GM19035 (cell line): ENCODE data around the gene ACSL1.

Source experiments
- ATAC-seq: cut with Tn5 transposase; IDR thresholded peaks from one replicate; pipeline ENCODE4 v1.9.1; 2021; ENCODE audit not compliant: unreplicated experiment

The ACSL1 gene

DNA sequence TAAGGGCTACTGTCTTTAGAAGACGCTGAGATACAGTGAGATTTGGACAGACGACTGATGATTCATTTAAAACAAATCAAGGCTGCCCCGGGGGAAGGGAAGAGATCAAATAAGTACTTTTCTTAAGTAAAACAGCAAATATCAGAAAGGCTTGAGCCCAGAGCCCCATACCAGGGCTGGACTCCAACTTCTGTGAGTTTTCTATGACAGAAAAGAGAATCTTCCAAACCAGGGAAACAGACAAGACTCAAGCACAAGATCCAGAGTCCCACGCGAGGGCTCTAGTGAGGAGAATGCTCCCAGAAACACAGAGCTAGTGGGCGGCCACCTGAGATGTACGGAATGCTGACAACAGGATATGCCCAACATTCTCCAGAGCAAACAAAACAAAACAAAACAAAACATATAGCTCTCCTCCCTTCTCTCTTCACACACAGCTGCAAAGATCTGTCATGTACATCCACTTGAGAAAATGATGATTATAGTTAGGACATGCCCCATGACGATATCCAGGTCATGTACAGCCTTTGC, 13.1 kb downstream of the ACSL1 start:
- ATAC-seq = no peak

DNA sequence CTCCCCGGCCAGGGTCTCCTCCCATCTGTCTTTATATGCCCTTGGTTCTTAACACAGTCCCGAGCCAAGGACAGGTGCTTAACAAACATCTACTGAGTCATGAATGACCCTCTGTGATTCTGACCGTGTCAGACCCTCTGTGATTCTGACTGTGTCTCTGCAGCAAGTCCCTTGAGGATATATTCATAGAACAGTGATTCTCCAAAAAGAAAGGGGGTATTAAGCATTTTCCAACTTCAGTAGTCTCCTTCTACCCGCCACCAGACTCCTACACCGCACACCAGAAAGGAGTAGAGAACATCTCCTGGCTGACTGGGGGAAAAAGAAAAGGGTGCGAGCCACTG, 13.6 kb downstream of the ACSL1 start:
- ATAC-seq = no peak

DNA sequence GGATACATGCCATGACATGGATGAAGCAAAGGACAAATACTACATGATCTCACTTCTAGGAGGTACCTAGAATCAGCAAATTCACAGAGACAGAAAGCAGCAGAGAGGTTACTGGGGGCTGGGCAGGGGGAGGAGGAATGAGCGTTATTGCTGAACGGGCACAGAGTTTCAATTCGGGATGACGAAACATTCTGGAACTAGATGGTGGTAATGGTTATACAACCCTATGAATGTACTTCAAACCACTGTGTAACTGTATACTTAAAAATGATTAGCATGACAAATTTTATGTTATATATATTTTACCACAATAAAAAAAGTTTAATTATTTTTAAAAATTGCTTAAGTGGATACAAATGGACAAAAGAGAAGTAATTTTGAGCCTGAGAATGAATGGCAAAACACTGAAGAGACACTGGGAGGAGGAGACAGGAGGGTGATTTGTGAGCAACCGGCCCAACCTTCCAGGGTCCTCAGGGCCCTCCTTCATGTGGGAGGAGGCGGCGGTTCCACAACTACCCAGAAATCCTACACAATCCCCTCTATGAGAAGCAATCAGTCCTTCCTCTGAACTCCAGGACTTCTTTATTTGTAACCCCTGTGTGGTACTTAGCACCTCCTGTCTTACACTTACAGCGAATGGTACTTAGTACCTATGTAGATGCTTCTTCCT, 14.1 kb downstream of the ACSL1 start:
- no peak for ATAC-seq

DNA sequence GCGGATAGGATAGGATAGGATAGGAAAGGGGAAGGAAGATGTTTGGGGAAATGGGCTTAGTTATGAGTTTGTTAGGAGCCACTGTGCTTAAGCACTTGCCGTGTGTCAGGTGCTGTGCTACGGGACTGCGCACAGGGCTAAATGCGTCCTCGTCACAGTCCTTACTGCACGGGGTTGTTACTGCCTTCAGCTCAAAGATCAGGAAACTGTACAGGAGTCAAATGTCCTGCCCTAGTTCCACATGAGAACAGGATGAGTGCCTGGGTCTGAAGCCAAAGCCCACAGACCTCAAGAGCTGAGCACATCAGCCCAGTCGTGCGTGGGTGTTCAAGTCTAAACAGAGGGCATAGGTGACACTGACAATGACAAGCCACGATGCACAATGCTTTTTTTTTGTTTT, 15.0 kb downstream of the ACSL1 start:
- no peak for ATAC-seq

DNA sequence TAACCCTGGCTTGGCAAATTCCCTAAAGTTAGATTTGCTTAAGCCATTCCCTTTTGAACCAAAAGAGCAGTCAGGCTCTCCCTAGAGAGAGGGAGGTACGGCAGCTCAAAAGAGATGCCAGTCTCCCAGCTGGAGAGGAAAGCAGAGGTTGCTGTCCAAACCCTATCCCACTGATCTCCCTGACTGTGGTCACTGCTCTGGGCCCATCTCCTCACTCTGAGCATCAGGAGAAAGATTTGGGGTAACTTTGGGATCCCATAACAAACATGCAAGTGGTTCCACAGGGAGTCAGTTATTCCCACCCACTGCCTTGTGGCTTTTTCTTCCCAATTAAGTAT, 17.1 kb downstream of the ACSL1 start:
- ATAC-seq = no peak

DNA sequence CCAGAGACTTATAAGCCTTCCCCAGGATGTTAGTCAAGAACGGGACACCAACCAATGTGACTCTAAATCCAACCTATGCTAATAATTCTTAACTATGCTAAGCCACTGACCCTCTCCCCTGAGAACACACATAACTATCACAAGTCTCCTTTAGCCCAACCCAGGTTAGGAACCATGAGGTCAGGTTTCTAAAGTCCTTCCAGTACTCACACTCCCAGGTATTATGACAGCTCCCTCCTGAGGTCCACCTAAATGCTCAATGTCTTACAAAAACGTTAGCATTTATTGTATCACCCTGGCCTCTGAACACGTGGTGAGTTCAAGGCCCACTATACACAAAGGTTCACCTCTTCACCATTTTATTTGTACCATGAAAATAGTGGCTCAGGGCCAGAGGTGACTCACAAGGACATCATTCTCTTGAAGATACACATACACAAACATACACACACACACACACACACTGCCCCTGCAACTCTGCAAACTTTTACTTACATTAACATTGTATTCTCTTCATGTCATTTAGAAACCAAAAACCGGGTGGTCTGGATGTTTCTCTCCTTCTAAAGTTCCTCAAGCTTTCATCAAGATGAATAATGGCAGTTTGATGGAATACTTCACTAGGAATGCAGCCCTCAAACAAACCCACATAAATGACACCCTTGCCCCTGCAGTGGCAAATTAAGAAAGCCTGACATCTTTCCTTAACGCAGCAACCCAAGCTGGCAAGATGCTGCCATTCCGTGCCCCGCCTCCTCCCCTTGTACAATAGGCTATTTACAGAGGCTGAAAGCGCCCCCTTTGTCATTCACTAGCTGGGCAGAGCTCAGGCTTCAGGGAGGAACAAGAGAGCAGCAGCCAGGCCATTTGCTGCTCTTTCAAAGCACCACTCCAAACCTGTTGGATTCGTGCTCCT, 17.7 kb downstream of the ACSL1 start:
- ATAC-seq = no peak

DNA sequence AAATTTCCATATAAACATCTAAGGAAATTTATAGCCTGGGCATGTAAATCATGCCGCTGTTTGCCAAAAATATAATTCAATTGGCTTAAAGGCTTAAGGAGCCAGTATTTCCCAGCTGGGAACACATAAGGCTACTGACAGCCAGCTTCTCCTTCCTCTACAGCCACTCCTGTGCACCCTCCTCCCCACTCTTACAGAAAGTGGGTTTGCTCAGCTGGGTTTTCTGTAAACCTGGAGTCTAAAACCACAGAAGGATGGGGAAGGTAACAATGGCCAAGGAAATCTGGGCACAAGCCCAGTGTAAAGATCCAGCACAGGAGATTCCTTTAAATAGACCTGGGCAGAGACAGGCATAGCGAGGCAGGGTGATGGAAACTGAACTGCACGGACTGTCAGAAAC, 18.5 kb downstream of the ACSL1 start:
- no peak for ATAC-seq

DNA sequence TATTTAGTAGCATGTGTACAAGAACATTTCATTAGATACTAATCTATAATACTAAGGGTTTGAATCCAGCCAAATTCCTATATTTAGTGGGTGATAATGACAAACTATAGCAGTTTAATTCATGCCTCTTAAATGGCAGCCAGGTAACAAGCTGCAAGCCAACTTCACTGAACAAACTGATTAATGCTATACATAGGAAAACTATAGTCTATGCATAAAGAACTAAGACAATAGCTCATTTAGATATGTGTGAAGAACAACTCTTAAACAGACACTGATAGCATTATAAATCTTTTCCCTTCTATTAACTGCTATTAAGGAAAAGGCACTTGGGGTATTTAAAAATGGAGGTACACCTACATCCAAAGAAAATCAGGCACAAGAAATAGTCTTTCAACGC, 19.1 kb downstream of the ACSL1 start:
- ATAC-seq = no peak

DNA sequence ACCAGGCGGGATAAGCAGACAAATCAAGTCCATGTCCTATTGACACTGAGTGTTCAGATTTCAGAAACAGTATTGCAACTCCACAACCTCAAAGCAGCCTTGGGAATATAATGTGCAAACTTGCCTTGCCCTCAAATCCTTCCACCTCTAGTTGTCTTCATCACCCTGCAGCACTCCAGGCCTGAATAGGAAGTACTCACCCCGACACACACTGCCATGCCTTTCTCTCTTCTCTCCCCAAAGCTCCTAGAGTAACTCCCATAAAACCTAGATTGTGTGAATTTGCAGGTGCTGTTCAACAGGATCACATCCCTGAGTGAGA, 19.6 kb downstream of the ACSL1 start:
- ATAC-seq = no peak

DNA sequence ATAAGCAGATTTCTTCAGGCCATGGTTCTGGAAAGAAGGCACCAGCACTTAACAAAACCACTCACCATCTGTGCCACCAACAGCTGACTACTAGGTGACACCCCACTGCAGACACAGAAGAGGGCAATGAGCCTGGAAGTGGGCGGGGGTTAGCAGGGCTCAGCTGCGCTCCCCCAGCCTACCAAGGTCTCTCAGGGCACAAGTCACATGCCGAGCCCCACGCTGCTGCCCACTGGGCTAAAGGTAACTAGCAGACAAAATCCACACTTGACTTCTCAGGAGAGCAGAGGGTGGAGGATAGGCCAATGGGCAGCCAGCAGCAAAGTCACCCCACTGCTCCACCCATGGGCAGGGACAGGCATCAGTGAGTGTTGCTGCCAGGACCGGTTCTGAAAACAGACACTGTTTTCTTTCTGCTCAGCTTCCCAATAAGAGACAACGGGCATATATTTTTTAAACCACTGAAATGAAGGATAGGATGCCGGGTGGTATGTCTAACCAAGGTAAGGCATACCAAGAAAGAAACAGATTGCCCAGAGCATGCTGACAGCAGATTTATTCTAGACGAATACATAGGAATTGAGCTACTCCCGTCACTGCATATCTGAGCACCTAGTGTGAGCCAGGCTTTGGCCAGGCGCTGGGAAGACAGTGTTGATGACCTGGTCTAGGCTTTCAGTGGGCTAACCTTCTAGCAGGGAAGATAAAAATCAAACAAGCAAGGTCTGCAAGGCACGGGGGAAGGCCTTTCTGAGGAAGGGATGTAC, 20.1 kb downstream of the ACSL1 start:
- peak; percentile 71 for ATAC-seq

DNA sequence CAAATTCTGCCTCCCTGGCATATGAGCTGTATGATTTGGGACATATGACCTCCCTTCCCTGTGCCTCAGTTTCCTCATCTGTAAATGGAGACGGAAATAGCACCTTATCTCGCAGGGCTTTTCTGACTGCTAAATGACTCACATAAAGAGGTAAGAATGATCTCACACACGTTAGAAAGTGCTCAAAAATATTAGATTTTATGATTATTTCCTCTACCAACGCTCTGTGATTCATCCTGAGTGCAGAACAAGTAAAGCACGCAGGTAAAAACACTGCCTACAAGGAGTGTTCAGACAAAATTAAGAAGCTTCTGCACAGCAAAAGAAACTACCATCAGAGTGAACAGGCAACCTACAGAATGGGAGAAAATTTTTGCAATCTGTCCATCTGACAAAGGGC, 21.1 kb downstream of the ACSL1 start:
- no peak for ATAC-seq

DNA sequence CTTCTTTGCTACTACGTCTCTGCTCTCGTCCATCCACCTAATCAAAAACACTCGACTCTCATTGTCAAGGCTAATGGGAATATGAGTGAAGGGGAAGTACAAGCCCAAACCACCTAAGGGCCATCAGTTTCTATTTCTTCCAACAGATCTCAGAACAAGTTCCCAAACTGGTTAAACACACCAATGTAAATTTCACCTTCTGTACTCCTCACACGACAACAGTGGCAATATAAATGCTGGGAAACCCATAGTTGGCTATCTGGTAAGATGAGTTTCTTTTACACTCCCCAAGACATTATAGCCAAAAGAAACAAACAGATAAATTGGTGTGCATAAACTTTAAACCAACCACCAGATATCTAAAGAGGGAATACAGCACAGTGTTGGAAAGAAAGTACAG, 21.9 kb downstream of the ACSL1 start:
- ATAC-seq = no peak

DNA sequence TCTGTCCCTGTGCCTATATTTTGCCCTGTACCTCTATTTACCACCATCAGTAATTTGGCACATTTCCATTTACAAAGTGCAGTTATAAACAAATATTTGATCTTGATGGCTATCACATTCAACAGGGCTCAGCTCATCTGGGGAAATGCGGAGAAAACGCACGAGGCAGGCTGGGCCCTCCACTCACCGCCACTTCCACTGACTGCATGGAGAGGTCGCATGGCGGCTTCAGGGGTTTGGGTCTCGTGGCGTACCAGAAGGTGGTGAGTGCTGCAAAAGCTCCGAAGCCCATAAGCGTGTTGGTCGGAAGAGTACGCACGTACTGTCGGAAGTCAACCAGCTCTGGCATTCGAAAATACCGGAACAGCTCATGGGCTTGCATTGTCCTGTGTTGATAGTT, 22.6 kb downstream of the ACSL1 start:
- ATAC-seq = no peak

DNA sequence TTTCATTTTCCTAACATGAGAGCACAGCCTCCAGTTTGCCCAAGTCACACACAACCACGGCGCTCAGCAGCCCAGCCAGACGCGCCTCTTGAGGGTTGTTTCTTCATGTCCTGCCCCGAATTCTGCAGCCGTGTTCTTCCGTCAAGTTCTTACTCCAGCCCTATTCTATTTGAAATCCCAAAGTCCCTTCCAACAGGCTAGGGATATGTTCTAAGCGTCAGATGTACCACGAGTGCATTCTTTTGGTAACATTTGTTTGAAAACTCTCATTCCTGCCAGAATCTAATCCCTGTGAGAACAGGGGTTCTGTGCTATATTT, 23.1 kb downstream of the ACSL1 start:
- no peak for ATAC-seq

DNA sequence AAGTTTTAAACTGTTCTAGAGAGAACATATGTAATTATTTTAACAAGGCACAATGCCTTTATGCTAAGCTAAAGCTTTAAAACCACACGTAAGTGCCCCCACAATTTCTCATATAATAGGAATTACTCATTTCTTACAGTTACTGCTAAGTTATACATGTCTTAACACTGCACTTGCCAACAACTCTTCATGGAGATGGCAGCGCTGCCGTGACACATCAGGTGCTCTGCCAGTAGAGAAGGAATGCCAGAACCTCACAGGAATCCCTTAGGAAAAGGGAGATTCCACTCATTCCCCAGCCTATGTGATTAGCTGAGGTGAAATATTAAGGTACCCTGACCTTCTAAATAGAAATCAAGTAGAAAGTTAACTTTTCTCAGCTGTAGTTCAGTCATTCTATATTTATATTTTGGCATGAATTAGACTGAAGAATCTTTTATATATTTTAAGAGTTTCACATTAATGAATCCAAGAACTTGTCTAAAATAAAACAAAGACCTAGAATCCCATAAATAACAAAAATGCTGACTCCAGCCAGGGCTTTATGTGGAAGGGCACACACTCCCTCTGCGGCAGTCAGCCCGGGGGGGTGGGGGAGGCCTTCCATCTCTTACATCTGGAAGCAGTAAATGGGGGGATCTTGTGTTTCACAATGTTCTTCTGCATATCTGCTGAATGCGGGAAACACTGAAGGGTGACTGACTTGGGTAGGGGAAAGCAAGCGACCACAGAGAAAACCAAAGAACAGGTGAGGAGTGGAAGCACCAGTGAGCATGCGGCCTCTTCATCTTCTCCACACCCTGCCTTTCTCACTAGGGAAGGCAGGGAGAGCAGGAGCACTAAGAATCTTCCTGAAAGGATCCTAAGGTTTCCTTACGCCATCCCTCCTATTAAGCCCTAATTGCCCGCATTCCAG, 23.7 kb downstream of the ACSL1 start:
- no peak for ATAC-seq

DNA sequence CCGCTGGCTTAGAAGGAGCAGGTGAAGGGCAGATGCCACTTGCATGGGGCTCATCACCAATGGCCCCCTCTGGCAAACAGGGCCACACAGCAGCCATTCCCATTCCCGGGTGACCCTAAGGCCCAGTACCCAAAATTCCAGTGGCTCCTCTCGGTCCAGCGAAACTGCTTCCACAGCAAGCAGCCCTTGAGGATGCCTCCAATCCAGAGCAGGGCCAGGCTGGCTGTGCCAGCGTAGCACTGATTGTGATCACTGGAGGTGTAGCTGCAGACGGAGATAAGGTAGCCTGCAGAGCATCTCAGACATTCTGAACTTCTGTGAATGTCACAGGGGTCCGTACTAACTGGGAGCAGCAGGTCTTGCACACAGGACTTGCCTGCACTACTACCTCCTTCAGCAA, 27.3 kb downstream of the ACSL1 start:
- ATAC-seq = no peak

DNA sequence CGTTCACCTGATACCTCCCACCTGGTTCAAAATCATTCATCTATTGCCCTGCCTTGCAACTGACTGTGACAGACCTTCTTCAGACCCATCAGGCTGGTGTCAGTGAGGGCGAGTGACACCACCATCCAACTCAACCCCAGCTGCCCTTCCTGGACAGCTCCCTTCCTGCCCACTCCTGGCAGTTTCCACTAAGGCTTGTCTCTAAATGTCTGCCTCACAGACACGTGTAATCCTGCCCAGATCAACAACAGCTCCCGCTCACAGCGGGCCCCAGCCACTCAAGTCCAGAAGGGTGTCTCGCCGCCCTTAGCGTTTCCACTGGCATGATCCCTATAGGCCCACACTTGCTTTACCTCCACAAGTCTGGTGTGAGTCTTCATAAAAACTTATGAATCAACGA, 28.9 kb downstream of the ACSL1 start:
- no peak for ATAC-seq

DNA sequence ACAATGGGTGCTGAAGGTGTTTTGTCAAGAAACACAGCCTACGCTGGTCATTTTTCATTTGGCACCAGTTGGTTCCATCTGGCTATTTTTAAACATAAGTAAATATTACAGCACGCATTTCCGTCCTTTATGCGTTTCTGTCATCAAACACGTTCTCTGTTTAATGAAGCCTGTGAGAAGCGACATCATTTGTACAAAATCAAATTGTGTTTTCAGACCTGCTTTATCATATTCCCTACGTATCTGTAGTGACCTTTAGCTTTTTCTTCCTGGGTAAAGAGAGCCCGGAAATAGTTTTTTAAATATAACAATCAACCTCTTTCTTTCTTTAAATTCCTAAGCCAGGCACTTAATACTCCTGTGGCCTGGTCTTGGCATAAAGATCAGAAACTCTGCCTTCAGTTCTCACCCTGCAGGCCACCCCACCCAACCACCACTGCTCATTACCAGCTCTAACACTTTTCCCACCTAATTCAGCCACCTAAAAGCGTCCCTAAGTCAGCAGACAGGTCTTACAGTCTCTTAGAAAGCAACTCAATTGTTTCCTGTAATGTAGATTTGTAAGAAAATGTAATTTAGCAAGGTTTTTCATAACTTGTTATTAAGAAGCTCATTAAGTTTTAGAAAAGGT, 30.4 kb downstream of the ACSL1 start:
- no peak for ATAC-seq

DNA sequence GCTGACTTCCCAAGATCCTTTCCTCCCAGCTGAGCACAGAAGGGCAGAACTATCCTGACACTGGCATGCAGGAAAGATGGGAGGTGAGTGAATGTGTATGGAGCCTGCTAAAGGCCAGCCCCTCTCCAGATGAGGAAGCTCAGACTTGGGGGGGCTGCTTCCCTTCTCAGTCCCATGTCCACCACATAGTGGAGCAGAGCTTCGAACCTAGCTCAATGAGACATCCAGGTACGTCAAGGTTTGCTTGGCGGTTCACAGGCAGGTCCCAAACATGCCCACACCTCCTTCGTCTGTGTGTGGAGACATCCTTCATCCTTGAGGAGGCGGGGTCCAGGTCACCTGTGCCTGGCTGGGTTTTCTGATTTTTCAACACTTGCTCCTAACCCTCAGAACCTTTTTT, 31.3 kb downstream of the ACSL1 start:
- ATAC-seq = no peak

DNA sequence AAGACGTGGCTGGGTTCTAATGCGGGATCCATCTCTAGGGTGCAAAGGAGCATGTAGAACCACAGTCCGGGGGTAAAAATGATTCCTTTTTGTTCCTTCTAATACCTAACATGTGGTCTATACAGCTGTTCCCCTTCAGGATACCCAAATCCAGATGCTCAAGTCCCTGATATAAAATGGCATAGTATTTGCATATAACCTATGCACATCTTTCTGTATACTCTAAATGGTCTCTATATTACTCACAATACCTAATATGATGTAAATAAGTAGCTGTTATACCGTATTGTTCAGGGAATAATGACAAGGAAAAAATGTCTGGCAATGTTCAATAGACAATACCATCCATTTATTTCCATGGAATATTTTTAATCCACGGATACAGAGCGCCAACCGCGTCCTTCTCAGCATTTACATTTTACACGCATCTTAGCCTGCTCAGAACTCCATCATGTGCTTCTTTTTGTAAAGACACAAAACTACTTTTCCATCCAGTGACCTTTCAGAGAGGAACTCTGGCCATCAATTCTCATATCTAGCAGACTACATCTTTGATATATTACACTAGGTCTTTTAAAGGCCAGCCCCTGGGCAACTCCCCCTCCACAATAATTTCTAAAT, 31.9 kb downstream of the ACSL1 start:
- no peak for ATAC-seq
